Activated CD4-positive, alpha-beta T cell treated with anti-CD3 and anti-CD28 coated beads, Interleukin-2, amount 50 U/mL, for 4 hours (primary cell): ENCODE measurements around the gene HMG20A.

ENCODE experiments used
- DNase-seq, 2 experiments: peaks; one replicate each; pipeline ENCODE4 v3.0.0-alpha.2; 2020

The HMG20A gene

DNA sequence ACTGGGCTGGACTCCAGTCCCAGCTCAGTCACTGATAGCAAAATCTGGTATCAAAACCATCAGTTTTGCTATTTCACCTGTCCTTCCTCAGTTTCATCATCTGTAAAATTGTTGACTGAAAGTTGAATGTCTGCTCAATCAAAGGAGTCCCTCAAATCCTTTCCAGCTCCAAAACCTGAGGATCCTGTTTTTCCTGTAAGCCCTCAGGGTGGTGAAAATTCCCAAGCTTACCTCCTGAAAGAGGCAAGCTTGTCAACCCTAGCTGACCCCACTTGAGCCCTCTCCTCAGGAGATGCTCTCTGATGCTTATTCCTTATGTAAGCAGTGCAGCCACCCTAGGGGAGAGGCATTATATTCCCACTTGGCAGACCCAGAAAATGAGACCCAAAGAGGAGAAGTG is 82.6 kb downstream of the HMG20A start:
- no peak for DNase-seq

DNA sequence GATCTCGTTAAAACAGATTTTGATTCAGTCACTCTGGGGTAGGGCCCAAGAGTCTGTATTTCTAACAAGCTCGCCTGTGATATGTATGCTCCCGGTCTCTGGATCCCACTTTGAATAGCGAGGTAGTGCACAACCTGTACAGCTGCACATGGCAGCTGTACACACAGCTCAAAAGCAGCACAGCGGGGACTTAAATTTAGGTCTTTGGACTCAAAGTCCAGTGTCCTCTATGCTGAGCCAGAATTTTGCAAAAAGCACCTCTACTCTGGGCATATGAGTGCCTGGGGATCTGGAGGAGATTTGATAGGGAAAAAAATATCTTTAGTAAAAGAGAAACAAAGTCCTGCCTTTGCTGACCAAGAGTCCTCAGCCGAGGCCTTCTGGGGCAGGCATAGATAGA is 83.1 kb downstream of the HMG20A start:
- DNase-seq: no peak

DNA sequence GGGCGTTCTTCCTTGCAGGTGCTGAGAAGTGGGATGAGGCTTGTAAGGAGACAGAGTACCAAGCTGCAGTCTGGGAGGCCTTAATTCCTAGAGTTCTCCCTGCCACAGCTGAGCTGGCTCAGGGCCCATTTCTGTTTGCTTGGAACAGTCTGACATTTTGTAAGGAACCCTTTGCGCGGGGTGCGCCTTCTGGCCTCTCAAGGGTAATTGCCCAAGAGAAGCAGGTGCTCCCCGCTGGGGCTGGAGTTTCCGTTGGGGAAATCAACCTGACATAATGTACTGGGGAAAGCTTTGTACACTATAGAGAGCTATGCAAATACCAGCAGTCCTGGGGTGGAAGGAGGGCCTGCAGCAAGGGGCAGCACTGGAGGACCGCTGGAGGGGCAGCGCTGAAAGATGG is 83.6 kb downstream of the HMG20A start:
- DNase-seq: no peak

DNA sequence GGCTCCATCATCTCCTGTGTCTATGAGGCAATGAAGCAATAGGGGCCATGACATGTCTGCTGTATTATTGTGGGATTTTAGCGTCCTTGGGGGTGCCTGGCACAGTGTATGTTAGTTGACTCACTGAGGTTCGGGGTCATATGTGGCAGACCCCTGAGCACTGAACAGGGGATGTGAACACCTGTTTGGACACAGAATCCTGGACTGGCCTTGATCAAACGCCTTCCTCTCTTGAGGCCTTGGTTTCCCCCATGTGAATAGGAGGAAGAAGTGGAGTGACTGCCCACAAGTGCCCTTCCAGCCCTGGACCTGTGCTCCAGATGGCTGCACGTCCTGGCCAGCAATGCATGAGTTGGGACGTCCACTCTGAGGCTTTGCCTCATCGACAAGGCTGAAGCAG is 84.2 kb downstream of the HMG20A start:
- no peak for DNase-seq

DNA sequence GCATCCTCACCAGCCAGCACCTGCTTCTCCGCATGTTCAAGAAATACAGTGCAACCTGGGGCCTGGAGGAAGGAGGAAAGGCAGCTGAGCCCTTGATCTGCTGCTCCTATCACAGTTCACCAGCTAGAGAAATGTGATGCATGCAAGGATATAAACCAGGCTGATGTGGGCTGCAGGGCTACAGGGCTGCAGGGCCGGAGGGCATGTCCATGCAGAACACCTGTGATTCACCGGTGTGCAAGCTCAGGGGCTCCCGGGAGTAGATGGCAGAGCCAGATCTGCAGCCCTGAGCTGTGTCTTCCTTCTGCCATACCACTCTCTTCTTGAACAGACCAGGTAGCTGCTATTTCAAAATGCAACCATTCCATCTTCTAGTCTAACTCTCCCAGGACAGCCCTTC is 84.9 kb downstream of the HMG20A start:
- no peak for DNase-seq

DNA sequence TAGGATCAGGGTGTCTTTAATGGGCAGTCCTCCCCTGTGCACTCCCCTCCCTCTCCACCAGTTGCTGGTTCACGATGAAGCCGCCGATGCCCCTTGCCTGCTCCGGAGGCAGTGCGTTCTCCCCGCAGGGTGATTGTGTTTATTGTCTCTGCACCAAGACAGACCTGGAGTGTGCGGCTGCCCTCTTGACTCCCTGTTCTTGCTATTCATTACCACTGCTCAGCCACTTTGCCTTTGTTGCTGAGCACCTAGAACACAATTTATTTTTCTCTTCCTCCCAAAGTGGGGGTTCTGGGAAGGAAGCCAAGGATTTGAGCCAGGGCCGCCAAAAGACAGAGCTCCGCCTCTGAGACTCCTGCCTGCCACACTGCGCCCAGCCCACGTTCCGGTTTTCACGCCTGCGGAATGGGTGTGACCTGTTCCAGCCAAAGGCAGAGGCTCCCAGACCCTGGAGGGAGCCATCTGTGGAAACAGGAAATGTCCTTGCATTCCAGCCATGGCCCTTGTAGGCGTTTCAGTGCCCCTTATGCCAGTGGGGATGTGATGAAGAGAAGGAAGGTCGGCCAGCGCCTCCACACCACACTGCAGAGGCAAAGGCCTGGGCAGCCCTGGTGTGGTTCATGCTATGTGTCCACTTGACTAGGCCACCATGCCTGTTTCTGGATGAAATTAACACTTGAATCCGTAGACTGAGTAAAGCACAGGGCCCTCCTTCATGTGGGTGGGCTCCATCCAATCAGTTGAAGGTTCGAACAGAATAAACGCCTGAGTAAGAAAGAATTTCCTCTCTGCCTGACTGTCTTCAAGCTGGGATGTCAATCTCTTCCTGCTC is 85.8 kb downstream of the HMG20A start:
- DNase-seq: no peak

DNA sequence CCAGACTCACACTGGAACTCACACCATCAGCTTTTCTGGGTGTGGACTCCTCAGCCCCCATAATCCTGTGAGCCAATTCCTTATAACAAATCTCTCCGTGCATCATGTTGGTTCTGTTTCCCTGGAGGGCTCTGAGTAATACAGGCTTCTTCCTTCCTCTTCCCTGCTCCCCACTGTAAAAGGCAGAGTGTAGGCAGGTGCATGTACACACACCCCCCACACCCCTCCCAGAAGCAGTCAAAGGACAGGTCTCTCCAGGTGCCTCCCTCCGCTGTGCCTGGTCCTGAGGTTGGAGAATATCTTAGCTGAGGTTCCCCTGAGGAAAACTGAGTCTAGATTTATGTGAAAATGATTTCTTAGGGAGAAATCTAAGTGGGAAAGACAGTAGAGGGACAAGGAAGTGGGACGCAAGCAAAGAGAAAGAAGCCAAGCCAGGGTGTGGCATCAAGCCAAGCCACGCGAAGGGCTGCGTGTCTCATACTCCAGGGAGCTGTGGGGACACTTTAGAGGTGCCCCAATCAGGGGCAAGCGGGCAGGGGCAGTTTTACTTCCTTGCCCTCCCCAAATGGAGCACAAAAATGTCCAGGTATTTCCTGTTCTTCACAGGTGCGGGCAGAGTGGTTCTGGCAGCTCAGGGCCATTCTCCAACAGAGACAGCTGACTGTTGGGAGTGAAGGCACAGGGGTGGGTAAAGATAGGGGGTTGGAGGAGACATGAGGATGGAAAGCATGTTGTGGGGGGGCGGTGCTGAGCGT is 86.6 kb downstream of the HMG20A start:
- no peak for DNase-seq

DNA sequence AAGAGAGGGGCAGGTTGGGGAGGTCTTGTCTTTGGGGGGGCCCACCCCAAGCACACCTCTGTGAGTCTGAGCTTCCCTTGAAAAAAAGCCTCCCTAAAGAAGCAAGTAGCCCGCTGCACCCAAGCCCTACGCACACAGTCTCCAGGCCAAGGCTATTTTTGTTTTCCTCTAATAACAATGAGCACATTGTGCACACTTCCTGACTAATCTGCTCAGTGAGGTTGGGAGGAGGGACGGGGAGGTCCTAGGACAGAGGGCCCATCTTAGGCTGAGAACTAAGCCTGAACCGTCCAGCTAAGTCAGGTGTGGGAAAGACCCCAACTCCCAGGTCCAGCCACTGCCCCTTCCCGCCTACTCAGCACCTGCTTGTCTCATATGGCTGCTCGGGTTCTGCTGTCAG is 87.2 kb downstream of the HMG20A start:
- DNase-seq: no peak

DNA sequence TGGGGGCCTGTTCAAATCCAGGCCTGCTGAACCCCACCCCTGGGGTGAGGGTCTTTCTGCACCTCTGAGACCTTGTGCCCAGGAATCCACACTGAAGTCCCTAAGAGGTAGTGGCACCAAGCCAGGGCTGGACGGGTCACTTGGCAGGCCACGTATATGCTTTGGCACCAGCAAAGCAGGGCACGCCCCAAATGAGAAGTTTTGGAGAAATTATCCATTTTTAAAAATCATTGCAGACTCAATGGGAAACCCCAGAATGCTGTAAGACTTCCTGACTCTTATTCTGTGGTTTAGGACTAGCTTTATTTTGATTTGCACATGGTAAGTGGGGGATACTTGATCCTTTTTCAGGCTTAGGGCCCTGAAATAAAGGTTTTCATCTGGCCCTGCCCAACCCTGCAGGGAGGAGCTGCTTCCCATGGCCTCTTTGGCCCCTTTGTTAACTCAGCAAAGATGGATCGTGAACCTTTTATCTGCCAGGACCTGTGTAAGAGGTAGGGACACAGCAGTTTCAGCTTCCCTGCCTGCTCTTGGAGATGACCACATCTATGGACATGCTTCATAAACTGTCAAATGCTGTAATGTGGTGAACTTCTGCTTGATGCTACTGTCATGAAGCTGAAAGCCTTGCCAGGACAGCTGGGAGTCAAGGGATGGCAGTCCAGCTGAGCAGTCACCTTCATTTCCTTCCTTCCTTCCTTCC is 88.0 kb downstream of the HMG20A start:
- no peak for DNase-seq

DNA sequence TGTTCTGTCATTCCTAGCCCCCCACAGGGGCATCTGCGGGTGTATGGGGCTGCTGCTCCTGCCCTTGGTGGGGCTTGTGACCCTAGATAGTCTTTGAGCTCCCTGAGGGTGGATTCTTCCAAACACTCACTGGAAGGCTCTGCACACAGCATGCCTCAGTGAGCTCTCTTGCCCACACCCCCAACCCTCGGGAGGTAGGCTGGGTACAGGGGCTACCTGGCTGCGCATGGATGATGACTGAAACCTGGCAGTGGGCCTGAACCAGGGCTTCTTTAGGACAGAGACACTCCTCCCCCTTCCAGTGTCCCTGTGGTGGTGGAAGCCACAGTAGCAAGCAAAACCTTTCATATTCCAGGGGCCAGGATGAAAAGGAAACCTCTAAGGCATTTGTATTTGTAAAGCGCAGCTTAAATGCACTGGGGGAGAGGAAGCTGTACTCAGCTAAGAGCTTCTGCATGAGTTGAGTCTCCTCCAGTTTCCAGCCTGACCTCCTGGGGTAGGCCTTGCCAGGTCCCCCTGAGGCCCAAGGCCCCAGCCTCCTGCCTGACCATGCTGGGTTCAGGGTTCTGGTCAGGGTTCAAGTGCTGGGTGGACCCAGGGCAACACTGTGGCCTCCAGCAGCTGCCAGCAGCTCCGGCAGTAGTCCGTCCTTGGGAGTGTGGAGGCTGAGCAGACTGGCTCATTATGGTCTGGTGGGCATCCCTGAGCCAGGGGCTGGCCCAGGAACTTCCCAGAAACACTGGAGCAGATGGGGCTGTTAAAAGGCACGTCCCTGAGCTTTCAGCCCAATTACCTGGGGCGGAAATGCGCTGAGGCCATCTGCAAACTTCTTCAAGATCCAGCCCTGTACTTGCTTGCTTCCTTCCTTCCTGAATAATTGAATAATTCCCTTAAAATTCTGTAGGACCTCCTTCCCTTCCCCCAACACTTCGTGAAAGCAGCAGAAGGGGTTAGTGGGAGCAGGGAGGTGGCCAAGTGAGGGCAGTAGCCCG is 89.7 kb downstream of the HMG20A start:
- DNase-seq: no peak

DNA sequence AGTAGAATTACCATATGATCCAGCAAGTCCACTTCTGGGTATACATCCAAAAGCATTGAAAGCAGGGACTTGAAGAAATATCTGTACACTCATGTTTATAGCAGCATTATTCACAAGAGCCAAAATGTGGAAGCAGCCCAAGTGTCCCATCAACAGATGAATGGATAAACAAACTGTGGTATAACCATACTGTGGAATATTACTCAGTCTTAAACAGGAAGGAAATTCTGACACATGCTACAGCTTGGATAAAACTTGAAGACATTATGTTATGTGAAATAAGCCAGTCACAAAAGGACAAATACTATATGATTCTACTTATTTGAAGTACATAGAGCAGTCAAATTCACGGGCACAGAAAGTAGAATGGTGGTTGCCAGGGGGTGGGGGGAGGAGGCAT is 91.2 kb downstream of the HMG20A start:
- DNase-seq: no peak

DNA sequence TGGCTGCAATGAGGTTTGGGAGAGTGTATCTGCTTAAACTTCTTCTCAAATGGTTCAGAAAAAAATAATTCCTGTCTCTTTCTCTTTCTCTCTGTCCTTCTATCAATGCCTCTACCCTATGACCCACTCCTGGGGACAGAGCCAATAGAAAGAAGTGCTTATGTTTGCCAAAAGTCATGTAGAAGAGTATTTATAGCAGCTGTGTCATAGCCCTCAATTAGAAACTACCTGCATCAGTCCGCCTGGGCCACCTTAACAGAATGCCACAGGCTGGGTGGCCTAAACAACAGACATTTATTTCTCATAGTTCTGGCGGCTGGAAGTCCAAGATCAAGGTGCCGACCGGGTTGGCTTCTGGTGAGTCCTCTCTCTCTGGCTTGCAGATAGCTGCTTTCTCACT is 92.5 kb downstream of the HMG20A start:
- no peak for DNase-seq

DNA sequence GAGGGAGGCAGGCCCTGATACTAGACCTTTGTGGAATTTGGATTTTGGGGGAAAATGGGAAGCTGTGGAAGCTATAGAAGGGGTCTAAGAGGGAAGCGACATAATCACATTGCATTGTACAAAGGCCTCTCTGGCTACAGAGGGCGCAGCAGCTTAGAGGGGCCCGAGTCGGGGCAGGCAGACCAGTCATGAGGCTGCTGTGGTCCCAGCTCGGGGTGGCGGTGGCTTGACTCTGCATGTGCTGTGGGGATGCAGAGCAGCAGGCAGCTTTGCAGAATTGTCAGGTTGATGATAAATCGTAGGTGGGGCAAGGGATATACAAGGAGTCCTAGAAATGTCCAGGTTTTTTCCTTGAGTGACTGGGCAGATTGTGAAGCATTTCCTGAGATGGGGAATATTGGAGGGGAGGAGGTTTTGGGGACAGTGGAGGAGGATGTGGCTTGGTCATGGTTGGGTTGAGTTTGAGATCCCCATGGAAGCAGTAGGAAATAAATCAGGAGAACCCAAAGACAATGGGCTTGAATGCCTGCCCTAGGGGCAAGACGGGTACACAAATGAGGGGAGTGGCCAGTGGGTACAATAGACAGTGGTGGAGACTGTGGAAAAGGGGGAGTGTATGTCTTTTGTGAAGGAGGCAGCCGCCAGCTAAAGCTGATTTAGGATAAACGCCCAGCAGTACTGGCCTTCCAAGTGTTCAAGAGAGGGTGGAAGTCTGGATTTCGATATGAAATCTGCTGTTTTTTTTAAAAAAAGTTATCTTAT is 94.1 kb downstream of the HMG20A start:
- DNase-seq: no peak

DNA sequence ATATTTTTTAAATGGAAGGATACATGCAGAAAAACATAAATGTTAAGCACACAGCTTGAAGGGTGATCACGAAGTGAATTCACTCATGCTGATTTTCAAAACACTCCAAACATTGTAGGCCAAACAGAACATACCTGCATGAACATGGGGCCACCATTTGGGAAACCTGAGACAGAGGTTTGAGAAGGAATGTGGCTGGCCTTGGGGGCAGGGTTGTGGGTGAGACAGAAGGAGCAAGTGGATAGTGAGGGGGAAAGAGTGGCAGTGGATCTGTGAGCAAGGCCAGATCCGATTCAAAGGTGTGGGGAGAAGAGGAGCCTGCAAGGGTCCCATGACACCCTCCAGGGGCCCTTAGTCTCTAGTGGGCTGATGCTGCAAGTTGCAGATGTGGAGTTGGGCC is 94.9 kb downstream of the HMG20A start:
- no peak for DNase-seq

DNA sequence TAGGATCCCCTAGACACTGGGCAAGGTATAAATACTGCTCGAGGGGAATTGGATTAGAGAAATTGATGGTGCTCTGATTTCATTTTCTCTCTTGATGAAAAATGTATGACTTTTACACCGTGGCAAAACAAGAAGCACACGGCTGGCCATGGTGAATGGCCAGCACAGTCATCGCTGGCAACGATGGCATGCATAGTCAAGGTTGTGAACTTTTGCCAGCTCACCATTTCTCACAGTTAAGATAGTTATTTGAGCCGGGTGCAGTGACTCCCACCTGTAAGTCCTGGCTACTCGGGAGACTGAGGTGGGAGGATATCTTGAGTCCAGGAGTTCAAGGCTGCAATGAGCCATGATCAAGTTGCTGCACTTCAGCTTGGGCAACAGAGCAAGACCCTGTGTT is 95.4 kb downstream of the HMG20A start:
- no peak for DNase-seq

DNA sequence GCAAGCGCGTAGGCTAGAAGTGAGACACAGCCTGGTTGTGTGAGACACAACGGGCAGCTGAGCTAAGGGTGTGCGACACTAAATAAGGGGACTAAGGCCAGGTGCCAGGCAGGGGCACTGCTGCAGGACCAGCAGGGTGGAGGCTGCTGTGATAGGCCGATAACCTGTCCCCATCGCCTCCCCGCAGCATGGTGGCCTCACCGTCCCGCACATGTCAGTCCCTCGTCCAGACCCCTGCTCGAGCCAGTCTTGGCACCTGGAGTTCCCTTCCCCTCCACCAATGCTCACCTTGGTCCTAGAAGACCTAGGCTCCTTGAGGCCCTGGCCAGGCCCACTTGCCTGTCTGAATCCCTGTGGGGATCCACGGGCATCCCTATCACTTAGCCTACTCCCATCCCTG is 96.1 kb downstream of the HMG20A start:
- DNase-seq: no peak

DNA sequence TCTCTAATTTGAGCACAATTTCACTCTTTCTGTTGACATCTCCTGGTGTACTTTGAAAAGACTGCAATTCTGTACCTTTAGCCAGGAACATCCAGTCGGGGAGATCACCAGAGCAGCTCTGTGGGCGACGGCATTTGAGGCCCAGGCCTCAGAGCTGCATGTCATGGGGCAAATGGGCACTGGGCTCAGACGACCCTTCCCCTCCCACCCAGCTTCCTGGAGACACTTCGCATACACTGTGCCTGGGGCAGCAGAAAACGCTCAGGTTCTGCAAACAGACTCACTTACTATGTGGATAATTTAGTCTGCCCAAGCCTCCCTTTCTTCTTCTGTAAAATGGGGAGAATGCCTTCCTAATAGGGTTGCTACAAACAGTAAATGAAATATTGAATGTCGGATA is 96.9 kb downstream of the HMG20A start:
- DNase-seq: no peak

DNA sequence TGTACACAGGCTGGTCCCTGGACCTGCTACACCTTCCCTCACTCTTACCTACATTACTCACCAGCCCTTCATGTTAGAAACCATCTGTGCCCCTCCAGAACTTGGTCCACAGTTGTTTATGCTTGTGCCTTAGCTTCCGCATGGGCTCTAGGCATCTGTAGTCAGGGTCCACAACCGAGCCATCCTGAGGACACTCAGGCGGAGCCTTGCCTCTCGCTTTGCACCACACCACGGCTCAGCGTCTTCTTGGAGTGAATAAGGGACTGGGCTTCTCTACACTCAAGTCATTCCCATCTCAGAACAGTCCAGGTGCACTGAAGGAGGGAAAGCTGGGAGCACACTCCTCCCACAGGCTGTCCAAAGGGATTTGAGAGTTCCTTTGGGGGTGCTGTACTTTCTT is 97.8 kb downstream of the HMG20A start:
- DNase-seq: no peak

DNA sequence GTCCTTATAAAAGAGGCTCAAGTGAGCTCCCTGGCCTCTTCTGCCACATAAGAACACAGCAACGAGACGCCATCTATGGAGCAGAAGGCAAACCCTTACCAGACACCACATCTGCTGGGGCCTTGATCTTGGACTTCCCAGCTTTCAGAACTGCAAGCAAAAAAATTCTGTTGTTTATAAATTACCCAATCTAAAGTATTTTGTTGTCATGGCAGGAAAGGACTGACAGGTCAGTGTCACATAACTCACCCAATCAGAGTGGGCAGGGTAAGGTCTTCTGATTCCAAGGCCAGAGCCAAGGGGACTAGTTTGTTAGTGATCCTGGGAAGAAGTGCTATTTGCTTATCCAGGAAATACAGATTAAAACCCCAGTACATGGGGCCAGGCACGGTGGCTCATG is 98.9 kb downstream of the HMG20A start:
- DNase-seq: no peak

DNA sequence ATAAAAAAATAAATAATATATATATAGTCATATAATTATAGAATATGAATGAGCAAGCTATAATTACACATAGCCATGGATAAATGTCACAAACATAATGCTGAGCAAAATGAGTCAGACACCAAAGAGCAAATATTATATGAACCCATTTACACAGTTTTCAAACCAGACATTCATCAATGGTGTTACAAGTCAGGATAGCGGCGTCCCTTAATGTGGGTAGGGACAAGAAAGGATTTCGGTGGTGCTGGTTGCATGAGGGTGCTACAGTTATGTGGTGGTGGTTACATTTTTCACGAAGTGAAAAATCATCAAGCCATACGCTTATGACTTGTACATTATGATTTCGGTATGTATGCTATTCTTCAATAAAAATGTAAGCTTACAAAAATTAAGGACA is 100.5 kb downstream of the HMG20A start:
- no peak for DNase-seq

DNA sequence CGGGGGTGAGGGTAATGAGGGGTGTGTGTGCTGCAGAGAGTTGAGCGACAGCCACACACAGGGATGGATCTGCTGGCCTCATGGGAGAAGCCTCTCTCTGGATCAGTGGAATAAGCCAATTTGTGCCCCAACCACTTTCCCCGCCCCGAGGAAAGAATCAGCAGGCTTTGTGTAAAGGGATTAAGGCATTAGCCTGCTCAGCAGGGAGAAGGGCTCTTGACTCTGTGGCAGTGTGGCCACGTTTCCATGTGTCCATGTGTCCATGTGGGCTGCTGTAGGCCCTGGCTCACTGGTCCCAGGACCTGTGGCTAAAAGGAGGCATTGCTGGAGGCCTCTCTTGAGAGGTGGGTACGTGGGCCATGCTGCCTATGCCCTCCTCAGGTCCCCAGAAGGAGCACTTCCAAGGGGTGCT is 104.7 kb downstream of the HMG20A start:
- DNase-seq: no peak
